MCF 10A (cell line): ENCODE data around the gene TLR9. TPM values are rescaled to one million over a fixed set of nuclear protein-coding genes. Genes with fewer than 3 reads are reported as not detected.

Experiments used
- BruUV-seq: library from RNA; stranded (reverse); fragments of 400-500 nt; replicated peaks from 2 replicates; lab custom pipeline; 2021; lab: Mats Ljungman, UMichigan
- CTCF ChIA-PET: fragments of 300-600 bp; sonication (Branson Sonifier 250); formaldehyde crosslinking; extraction: SDS; loops from one replicate; lab custom pipeline; 2021; ENCODE audit warnings: antibody characterized with exemption, inconsistent platforms; lab: Yijun Ruan, JAX
- POLR2A ChIA-PET: fragments of 300-600, 350-650 bp; sonication (Branson Sonifier 250); formaldehyde crosslinking; extraction: SDS; loops from one replicate; lab custom pipeline; 2020; ENCODE audit warnings: antibody characterized with exemption, inconsistent platforms; lab: Yijun Ruan, JAX
- DNase-seq: peaks from one replicate; pipeline ENCODE4 v3.0.0-alpha.2; 2018; ENCODE audit not compliant: unreplicated experiment
- H3K27ac Mint-ChIP-seq: one replicate; pipeline ENCODE4 v1.8.0; 2022; ENCODE audit warnings: mild to moderate bottlenecking, low read depth, mixed read lengths; ENCODE audit not compliant: unreplicated experiment
- H3K27me3 Mint-ChIP-seq: one replicate; pipeline ENCODE4 v1.8.0; 2022; ENCODE audit warnings: mixed read lengths; ENCODE audit not compliant: insufficient read depth, unreplicated experiment
- H3K36me3 Mint-ChIP-seq: one replicate; pipeline ENCODE4 v1.8.0; 2022; ENCODE audit warnings: mild to moderate bottlenecking, moderate library complexity, mixed read lengths; ENCODE audit not compliant: insufficient read depth, unreplicated experiment
- H3K4me1 Mint-ChIP-seq: one replicate; pipeline ENCODE4 v1.8.0; 2022; ENCODE audit warnings: mixed read lengths; ENCODE audit not compliant: insufficient read depth, unreplicated experiment
- H3K4me3 Mint-ChIP-seq: one replicate; pipeline ENCODE4 v1.8.0; 2022; ENCODE audit warnings: mild to moderate bottlenecking, moderate library complexity, mixed read lengths; ENCODE audit not compliant: unreplicated experiment
- H3K9me3 Mint-ChIP-seq: one replicate; pipeline ENCODE4 v1.8.0; 2022; ENCODE audit warnings: mixed read lengths; ENCODE audit not compliant: unreplicated experiment
- intact Hi-C: fragments of 100-400 bp; cut with micrococcal nuclease; formaldehyde crosslinking; loops from 2 replicates; pipeline ENCODE4 v1.14.1; 2022
- total RNA-seq: library from RNA; stranded (reverse); gene quantifications from 2 replicates; pipeline ENCODE4 v1.2.3, GENCODE V29; 2022
- TF ChIP-seq, protein P1 (sequence below): fragments of 200-600 bp; IDR thresholded peaks from one replicate; pipeline ENCODE4 v1.8.0; 2022; ENCODE audit warnings: antibody characterized with exemption, mild to moderate bottlenecking; ENCODE audit not compliant: unreplicated experiment

TLR9 gene
- total RNA-seq, 1 experiment from 2014 or later = not detected

DNA sequence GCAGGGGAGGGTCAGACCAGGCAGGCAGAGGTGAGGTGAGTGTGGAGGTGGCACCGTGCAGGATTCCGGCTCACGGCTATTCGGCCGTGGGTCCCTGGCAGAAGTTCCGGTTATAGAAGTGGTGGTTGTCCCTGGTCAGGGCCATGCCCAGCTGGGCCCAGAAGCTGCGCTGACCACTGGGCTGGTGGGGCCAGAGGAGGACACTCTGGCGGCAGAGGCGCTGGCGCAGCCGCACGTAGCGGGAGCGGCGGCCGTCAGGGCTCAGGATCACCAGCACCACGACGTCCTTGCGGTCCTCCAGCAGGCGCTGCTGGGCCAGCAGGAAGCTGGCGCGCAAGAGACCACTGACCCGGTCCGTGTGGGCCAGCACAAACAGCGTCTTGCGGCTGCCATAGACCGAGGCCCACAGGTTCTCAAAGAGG, 4.3 kb downstream of the TLR9 start:
- DNase-seq = no peak
- H3K4me1 Mint-ChIP-seq = peaks cover 21% of the 10 kb centered on the region
- TF ChIP-seq, protein P1, sequence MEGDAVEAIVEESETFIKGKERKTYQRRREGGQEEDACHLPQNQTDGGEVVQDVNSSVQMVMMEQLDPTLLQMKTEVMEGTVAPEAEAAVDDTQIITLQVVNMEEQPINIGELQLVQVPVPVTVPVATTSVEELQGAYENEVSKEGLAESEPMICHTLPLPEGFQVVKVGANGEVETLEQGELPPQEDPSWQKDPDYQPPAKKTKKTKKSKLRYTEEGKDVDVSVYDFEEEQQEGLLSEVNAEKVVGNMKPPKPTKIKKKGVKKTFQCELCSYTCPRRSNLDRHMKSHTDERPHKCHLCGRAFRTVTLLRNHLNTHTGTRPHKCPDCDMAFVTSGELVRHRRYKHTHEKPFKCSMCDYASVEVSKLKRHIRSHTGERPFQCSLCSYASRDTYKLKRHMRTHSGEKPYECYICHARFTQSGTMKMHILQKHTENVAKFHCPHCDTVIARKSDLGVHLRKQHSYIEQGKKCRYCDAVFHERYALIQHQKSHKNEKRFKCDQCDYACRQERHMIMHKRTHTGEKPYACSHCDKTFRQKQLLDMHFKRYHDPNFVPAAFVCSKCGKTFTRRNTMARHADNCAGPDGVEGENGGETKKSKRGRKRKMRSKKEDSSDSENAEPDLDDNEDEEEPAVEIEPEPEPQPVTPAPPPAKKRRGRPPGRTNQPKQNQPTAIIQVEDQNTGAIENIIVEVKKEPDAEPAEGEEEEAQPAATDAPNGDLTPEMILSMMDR = no peak
- no peak overlapping the region for H3K4me3 Mint-ChIP-seq
- ChIA-PET CTCF (interaction anchor here (0.5 to 13.0 kb wide), 38 partner anchors 11 to 382 kb away, joined by 3 to 175 read pairs (median 4); partner anchors contain the start of genes POC1A, TWF2 and WDR82), POLR2A (interaction anchor here (0.7 to 4.2 kb wide), 4 partner anchors 17 to 168 kb away, joined by 3 to 17 read pairs (median 4); partner anchors contain the start of gene WDR82)
- H3K36me3 Mint-ChIP-seq = peaks cover 7% of the 10 kb centered on the region
- BruUV-seq = no TSS peak
- no peak overlapping the region for H3K27ac Mint-ChIP-seq
- no peaks in the 10 kb centered on the region for H3K9me3 Mint-ChIP-seq
- no peaks in the 10 kb centered on the region for H3K27me3 Mint-ChIP-seq
- intact Hi-C loops = no loop called here

DNA sequence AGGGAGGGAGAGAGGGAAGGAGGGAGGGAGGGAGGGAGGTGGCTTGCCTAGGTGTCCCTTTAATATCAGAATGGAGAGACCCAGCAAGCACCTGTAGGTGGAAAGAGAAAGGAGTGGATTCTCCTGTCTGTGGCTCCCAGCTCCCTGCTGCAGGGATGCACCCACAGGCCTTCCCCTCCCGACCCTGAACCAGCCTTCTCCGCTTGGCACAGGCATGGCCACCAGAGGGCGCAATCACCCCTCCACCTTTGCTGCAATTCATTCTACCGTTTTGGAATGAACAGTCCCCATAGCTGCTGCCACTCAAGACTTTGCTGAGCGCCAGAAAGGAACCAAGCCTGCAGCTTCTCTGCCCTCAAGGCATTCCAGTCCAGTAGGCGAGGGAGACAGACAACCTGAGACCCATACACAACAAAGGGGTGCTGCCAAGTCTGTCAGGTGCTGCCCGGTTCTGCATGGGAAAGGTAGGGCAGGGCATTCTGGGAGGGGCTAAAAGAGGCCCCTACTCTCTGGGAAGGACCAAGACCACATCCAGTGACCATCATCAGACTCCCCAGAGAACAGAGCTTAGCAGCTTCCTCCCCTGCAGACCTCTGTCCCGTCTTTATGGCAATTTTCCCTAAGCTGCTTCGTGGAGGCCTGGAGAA, 4.9 kb downstream of the TLR9 start:
- BruUV-seq = no TSS peak
- no peak overlapping the region for H3K27ac Mint-ChIP-seq
- H3K9me3 Mint-ChIP-seq = no peaks in the 10 kb centered on the region
- peaks cover 10% of the 10 kb centered on the region for H3K36me3 Mint-ChIP-seq
- TF ChIP-seq, protein P1 = peak; percentile 81
- peak; percentile 82 for DNase-seq
- CTCF ChIA-PET = interaction anchor here (0.5 to 13.0 kb wide), 46 partner anchors 11 to 381 kb away, joined by 3 to 175 read pairs (median 4); partner anchors contain the start of genes ACY1, POC1A, RPL29 and TWF2
- H3K27me3 Mint-ChIP-seq = no peaks in the 10 kb centered on the region
- intact Hi-C loops = no loop called here
- H3K4me3 Mint-ChIP-seq = no peak overlapping the region
- peaks cover 15% of the 10 kb centered on the region for H3K4me1 Mint-ChIP-seq
- POLR2A ChIA-PET = interaction anchor here (0.7 to 4.2 kb wide), 5 partner anchors 16 to 167 kb away, joined by 3 to 17 read pairs (median 3); partner anchors contain the start of gene WDR82

DNA sequence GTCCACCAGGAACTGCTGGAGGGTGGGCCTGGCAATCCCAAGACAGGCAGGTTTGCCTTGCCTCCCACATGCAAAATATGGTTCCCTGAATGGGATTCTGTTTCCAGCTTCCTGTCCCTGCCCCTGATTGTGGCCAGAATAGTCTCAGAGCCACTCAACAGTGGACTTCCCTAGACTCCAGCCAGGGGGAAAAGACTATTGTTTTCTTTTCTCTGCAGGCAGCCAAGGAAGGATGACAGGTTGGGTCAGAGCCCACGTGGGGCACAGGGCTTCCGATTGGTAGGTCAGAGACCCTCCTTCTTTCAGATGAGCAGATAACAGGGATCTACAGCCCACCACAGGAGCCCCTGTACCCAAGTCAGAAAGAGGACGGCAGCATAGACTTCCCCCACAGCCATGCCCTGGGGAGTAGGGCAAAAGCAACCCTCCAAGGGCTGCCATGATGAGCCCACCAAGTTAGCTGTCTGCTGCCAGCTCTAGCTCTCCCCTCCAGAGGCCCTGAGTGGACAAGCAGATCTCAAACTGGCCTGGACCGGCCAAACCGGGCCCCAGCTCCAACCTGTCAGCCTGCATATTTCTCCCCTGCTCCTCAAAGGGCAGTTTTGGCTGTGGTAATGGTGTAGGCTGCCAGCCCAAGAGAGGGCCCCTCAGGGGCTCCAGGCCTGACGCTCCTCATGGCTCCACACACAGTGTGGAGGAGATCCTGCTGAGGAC, 6.4 kb downstream of the TLR9 start:
- BruUV-seq = no TSS peak
- ChIA-PET POLR2A (interaction anchor here (0.6 to 4.2 kb wide), 3 partner anchors 29 to 66 kb away, joined by 3 to 17 read pairs (median 4); partner anchors contain the start of gene WDR82), CTCF (interaction anchor here (0.5 to 13.0 kb wide), 20 partner anchors 9 to 241 kb away, joined by 3 to 175 read pairs (median 4); partner anchors contain the start of genes ACY1, TWF2 and WDR82)
- H3K4me3 Mint-ChIP-seq = no peak overlapping the region
- peaks cover 13% of the 10 kb centered on the region for H3K4me1 Mint-ChIP-seq
- no peaks in the 10 kb centered on the region for H3K27me3 Mint-ChIP-seq
- DNase-seq = no peak
- H3K36me3 Mint-ChIP-seq = peaks cover 23% of the 10 kb centered on the region
- intact Hi-C loops = loop anchor here (10.0 kb wide), 1 partner anchor 214 kb away; no protein-coding TSS in a partner anchor
- H3K27ac Mint-ChIP-seq = no peak overlapping the region
- TF ChIP-seq, protein P1 = no peak
- H3K9me3 Mint-ChIP-seq = no peaks in the 10 kb centered on the region
